Ishikawa (cell line): ENCODE measurements around the gene CHFR.
A peak's percentile ranks its signal among the peaks of the same experiment; 100 is the strongest.

ENCODE experiments used
- CEBPB ChIP-seq: IDR thresholded peaks from 2 replicates; pipeline ENCODE4 v1.6.1; 2012
- CREB1 ChIP-seq: IDR thresholded peaks from 2 replicates; pipeline ENCODE4 v1.6.1; 2012; ENCODE audit warnings: low read depth
- EGR1 ChIP-seq: IDR thresholded peaks from 2 replicates; pipeline ENCODE4 v1.6.1; 2012
- EP300 ChIP-seq: IDR thresholded peaks from 2 replicates; pipeline ENCODE4 v1.6.1; 2012; ENCODE audit warnings: borderline replicate concordance
- FOXM1 ChIP-seq: IDR thresholded peaks from 2 replicates; pipeline ENCODE4 v1.6.1; 2012; ENCODE audit warnings: low read depth, borderline replicate concordance
- MAX ChIP-seq: IDR thresholded peaks from 2 replicates; pipeline ENCODE4 v1.6.1; 2012
- NFIC ChIP-seq: IDR thresholded peaks from 2 replicates; pipeline ENCODE4 v1.6.1; 2012
- RAD21 ChIP-seq: IDR thresholded peaks from 2 replicates; pipeline ENCODE4 v1.6.1; 2012; ENCODE audit warnings: low read depth
- REST ChIP-seq: IDR thresholded peaks from 2 replicates; pipeline ENCODE4 v1.6.1; 2012; ENCODE audit warnings: low read depth, mild to moderate bottlenecking
- TAF1 ChIP-seq: IDR thresholded peaks from 2 replicates; pipeline ENCODE4 v1.6.1; 2012; ENCODE audit warnings: low read depth, mild to moderate bottlenecking
- TCF12 ChIP-seq: IDR thresholded peaks from 2 replicates; pipeline ENCODE4 v1.6.1; 2012; ENCODE audit warnings: low read depth
- TEAD4 ChIP-seq: IDR thresholded peaks from 2 replicates; pipeline ENCODE4 v1.6.1; 2012
- USF1 ChIP-seq: IDR thresholded peaks from 2 replicates; pipeline ENCODE4 v1.6.1; 2012
- YY1 ChIP-seq: IDR thresholded peaks from 2 replicates; pipeline ENCODE4 v1.6.1; 2012; ENCODE audit warnings: low read depth
- ZBTB7A ChIP-seq: IDR thresholded peaks from 2 replicates; pipeline ENCODE4 v1.6.1; 2012; ENCODE audit warnings: low read depth

Gene CHFR

GRCh38 chr12:132813443-132813842, 74.0 kb downstream of the CHFR start:
- no peak for TF ChIP-seq MAX
- no peak for TF ChIP-seq ZBTB7A
- no peak for TF ChIP-seq CEBPB
- no peak for TF ChIP-seq TCF12
- TF ChIP-seq TEAD4: no peak
- no peak for TF ChIP-seq EGR1
- TF ChIP-seq RAD21: no peak
- no peak for TF ChIP-seq YY1
- no peak for TF ChIP-seq REST

- TF ChIP-seq CREB1: no peak
- TF ChIP-seq REST: no peak
- TF ChIP-seq MAX: no peak
- TF ChIP-seq YY1: no peak
- TF ChIP-seq ZBTB7A: no peak
Observed at GRCh38 chr12:132812631-132813305, 74.6 kb downstream of the CHFR start.

- TF ChIP-seq RAD21: peak; percentile 15; the same call in 1 of the 2 replicates
Observed at GRCh38 chr12:132809391-132809790, 78.0 kb downstream of the CHFR start.

- TF ChIP-seq TAF1 (no peak), CEBPB (no peak), REST (no peak), USF1 (no peak)
Observed at GRCh38 chr12:132807295-132808092, 79.9 kb downstream of the CHFR start.

GRCh38 chr12:132806857-132807256, 80.5 kb downstream of the CHFR start:
- TF ChIP-seq REST (no peak), FOXM1 (no peak), NFIC (no peak), EGR1 (no peak), TEAD4 (no peak), MAX (no peak), CEBPB (no peak), EP300 (no peak), CREB1 (no peak), YY1 (no peak), ZBTB7A (no peak), RAD21 (no peak), USF1 (no peak), TAF1 (no peak), TCF12 (no peak)
